Measurements from ENCODE around the gene RPS6KA6. TPM values are rescaled to one million over a fixed set of nuclear protein-coding genes. Genes with fewer than 3 reads are reported as not detected.

The RPS6KA6 gene
- total RNA-seq, 1 donor from 2014 or later = 7.1 TPM

DNA sequence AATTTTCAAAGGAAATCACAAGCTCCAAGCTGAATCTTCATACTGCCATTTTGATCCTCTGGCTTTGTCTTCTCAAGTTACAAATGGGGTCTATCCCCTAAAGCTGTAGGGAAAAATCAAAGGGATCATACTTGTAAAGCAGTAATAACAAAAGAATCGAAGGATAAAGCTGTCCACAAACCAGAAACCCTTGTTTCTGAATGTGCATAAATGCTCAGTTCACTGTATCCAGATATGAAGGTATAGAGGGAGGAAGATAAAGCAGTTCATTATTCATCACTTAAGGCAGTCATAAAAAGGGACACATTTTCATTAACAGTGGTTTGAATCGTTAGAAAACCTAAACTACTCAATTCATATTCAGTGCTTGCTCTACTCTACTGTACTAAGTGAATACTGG, 33.2 kb upstream of the RPS6KA6 start:
- TF ChIP-seq, protein P1, sequence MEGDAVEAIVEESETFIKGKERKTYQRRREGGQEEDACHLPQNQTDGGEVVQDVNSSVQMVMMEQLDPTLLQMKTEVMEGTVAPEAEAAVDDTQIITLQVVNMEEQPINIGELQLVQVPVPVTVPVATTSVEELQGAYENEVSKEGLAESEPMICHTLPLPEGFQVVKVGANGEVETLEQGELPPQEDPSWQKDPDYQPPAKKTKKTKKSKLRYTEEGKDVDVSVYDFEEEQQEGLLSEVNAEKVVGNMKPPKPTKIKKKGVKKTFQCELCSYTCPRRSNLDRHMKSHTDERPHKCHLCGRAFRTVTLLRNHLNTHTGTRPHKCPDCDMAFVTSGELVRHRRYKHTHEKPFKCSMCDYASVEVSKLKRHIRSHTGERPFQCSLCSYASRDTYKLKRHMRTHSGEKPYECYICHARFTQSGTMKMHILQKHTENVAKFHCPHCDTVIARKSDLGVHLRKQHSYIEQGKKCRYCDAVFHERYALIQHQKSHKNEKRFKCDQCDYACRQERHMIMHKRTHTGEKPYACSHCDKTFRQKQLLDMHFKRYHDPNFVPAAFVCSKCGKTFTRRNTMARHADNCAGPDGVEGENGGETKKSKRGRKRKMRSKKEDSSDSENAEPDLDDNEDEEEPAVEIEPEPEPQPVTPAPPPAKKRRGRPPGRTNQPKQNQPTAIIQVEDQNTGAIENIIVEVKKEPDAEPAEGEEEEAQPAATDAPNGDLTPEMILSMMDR (IDR thresholded peaks at IDR 0.05; ENCODE audit: insufficient read depth, low read depth, low read length) = no peak
- no peak for TF ChIP-seq EZH2 (IDR thresholded peaks at IDR 0.05; ENCODE audit: insufficient read depth, low read length)
- no peaks in the 10 kb centered on the region for H3K36me3 ChIP-seq (ENCODE audit: insufficient read depth, low read length)
- no peaks in the 10 kb centered on the region for H3K9me3 ChIP-seq (ENCODE audit: insufficient read depth, low read depth, low read length)
- no peaks in the 10 kb centered on the region for H3K79me2 ChIP-seq (ENCODE audit: insufficient read depth, low read length)
- H3K4me2 ChIP-seq (ENCODE audit: low read length) = no peak overlapping the region
- H3K27ac Mint-ChIP-seq (ENCODE audit: unreplicated experiment) = no peak overlapping the region
- H3K36me3 Mint-ChIP-seq (ENCODE audit: low read depth, unreplicated experiment) = no peaks in the 10 kb centered on the region
- H3K9ac ChIP-seq (ENCODE audit: low read length) = no peak overlapping the region
- H3K9me3 Mint-ChIP-seq (ENCODE audit: unreplicated experiment) = no peaks in the 10 kb centered on the region
- FAIRE-seq = no peak
- no peaks in the 10 kb centered on the region for H3K27me3 ChIP-seq (ENCODE audit: insufficient read depth, low read length)
- no peaks in the 10 kb centered on the region for H3K27me3 Mint-ChIP-seq (ENCODE audit: low read depth, unreplicated experiment)
- no peak overlapping the region for H3K4me3 Mint-ChIP-seq (ENCODE audit: unreplicated experiment)
- H3K4me3 ChIP-seq (ENCODE audit: insufficient read depth, low read depth, low read length) = no peak overlapping the region
- peaks cover 14% of the 10 kb centered on the region for H3K4me1 Mint-ChIP-seq (ENCODE audit: low read depth, unreplicated experiment)
- DNase-seq (ENCODE audit: low read depth) = no peak
- H4K20me1 ChIP-seq (ENCODE audit: insufficient read depth, low read length) = no peaks in the 10 kb centered on the region
- no peaks in the 10 kb centered on the region for H3K4me1 ChIP-seq (ENCODE audit: insufficient read depth, low read length)
- H3K27ac ChIP-seq (ENCODE audit: low read depth, low read length) = no peak overlapping the region
- H2AFZ ChIP-seq (ENCODE audit: low read depth, low read length) = no peak overlapping the region

DNA sequence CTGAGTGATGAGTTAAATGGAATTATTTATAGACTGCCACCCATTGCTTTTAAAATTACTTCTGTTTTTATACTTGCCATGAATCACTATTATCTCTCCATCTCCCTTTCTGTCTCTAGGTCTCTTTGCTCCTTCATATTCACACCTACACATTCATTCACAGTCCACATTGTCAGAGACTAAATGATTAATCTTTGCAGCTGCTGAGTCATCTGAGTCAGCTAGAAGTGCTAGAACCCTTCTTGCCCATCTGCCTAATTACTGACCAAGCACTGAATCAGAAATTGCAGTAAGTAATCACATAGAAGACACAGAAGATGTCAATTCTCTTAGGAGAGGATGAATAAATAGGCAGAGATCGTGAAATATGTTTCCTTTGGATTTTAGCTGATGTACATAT, 31.6 kb upstream of the RPS6KA6 start:
- Histone ChIP-seq H3K27ac (ENCODE audit: low read depth, low read length) (no peak overlapping the region), H3K9ac (ENCODE audit: low read length) (no peak overlapping the region), H3K27me3 (ENCODE audit: insufficient read depth, low read length) (no peaks in the 10 kb centered on the region), H3K9me3 (ENCODE audit: insufficient read depth, low read depth, low read length) (no peaks in the 10 kb centered on the region), H3K4me3 (ENCODE audit: insufficient read depth, low read depth, low read length) (no peak overlapping the region), H3K79me2 (ENCODE audit: insufficient read depth, low read length) (no peaks in the 10 kb centered on the region), H3K4me1 (ENCODE audit: insufficient read depth, low read length) (no peaks in the 10 kb centered on the region), H3K4me2 (ENCODE audit: low read length) (no peak overlapping the region), H4K20me1 (ENCODE audit: insufficient read depth, low read length) (no peaks in the 10 kb centered on the region), H3K36me3 (ENCODE audit: insufficient read depth, low read length) (no peaks in the 10 kb centered on the region), H2AFZ (ENCODE audit: low read depth, low read length) (no peak overlapping the region)
- FAIRE-seq = peak; percentile 73
- TF ChIP-seq, protein P1 (IDR thresholded peaks at IDR 0.05; ENCODE audit: insufficient read depth, low read depth, low read length) = no peak
- TF ChIP-seq EZH2 (IDR thresholded peaks at IDR 0.05; ENCODE audit: insufficient read depth, low read length) = no peak
- Mint-ChIP-seq H3K4me3 (ENCODE audit: unreplicated experiment) (no peak overlapping the region), H3K9me3 (ENCODE audit: unreplicated experiment) (no peaks in the 10 kb centered on the region), H3K27ac (ENCODE audit: unreplicated experiment) (no peak overlapping the region), H3K4me1 (ENCODE audit: low read depth, unreplicated experiment) (peaks cover 14% of the 10 kb centered on the region), H3K36me3 (ENCODE audit: low read depth, unreplicated experiment) (no peaks in the 10 kb centered on the region), H3K27me3 (ENCODE audit: low read depth, unreplicated experiment) (no peaks in the 10 kb centered on the region)
- peak; percentile 43 for DNase-seq (ENCODE audit: low read depth)

DNA sequence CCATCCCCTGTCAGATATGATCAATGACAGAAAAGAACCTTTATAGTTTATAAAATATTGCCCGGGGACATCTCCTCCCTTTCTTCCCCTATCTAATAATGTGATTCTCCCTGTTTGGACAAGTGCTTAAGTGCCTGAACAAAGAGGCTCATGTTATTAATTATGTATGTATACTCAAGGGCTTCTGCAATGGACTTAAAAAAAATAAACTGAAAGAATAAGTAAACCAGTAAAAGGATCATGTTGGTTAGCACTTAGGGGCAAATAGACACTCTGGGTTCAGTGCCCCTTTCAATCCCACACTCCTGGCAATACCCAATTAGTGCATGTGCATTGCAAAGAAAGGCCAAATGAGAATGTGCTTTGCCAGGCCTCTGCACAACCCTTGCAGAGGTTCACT, 30.7 kb upstream of the RPS6KA6 start:
- DNase-seq (ENCODE audit: low read depth) (no peak), FAIRE-seq (peak; percentile 29)
- Histone ChIP-seq H3K79me2 (ENCODE audit: insufficient read depth, low read length) (no peaks in the 10 kb centered on the region), H2AFZ (ENCODE audit: low read depth, low read length) (no peak overlapping the region), H3K27ac (ENCODE audit: low read depth, low read length) (no peak overlapping the region), H3K36me3 (ENCODE audit: insufficient read depth, low read length) (no peaks in the 10 kb centered on the region), H3K9me3 (ENCODE audit: insufficient read depth, low read depth, low read length) (no peaks in the 10 kb centered on the region), H3K27me3 (ENCODE audit: insufficient read depth, low read length) (no peaks in the 10 kb centered on the region), H4K20me1 (ENCODE audit: insufficient read depth, low read length) (no peaks in the 10 kb centered on the region), H3K4me2 (ENCODE audit: low read length) (no peak overlapping the region), H3K9ac (ENCODE audit: low read length) (no peak overlapping the region), H3K4me3 (ENCODE audit: insufficient read depth, low read depth, low read length) (no peak overlapping the region), H3K4me1 (ENCODE audit: insufficient read depth, low read length) (no peaks in the 10 kb centered on the region)
- Mint-ChIP-seq H3K9me3 (ENCODE audit: unreplicated experiment) (no peaks in the 10 kb centered on the region), H3K36me3 (ENCODE audit: low read depth, unreplicated experiment) (no peaks in the 10 kb centered on the region), H3K27me3 (ENCODE audit: low read depth, unreplicated experiment) (no peaks in the 10 kb centered on the region), H3K4me3 (ENCODE audit: unreplicated experiment) (no peak overlapping the region), H3K4me1 (ENCODE audit: low read depth, unreplicated experiment) (peaks cover 14% of the 10 kb centered on the region), H3K27ac (ENCODE audit: unreplicated experiment) (no peak overlapping the region)
- TF ChIP-seq, protein P1 (IDR thresholded peaks at IDR 0.05; ENCODE audit: insufficient read depth, low read depth, low read length) = no peak
- no peak for TF ChIP-seq EZH2 (IDR thresholded peaks at IDR 0.05; ENCODE audit: insufficient read depth, low read length)
